Measurements from ENCODE around the gene KLK3. TPM values are rescaled to one million over a fixed set of nuclear protein-coding genes. Genes with fewer than 3 reads are reported as not detected.

Gene KLK3
- total and polyA plus RNA-seq, 11 donors, result not detected

- Histone ChIP-seq H3K27me3 (peaks cover 0 to 16% (median 6%) of the 10 kb centered on the region in 9 donors), H3K27ac (no peak overlapping the region), H3K9me3 (peaks cover 0 to 28% (median 4%) of the 10 kb centered on the region in 12 donors), H3K36me3 (no peaks in the 10 kb centered on the region), H3K4me1 (peaks cover 0 to 12% (median 9%) of the 10 kb centered on the region in 12 donors), H3K4me3 (no peak overlapping the region)
- TF ChIP-seq CTCF (IDR thresholded peaks at IDR 0.05) (no peak), POLR2A (IDR thresholded peaks at IDR 0.05) (no peak)
- WGBS, 4 donors, result 69 to 79% (median 72%) methylated on average over 10 of the region's 10 CpGs
- intact Hi-C loops (cut with DNase I), result no loop called here
- ATAC-seq, result no peak
- no peak for DNase-seq
Observed at GRCh38 chr19:50839712-50840655, 14.7 kb upstream of the KLK3 start.

GRCh38 chr19:50842130-50842529 is 12.6 kb upstream of the KLK3 start:
- peaks cover 0 to 6% (median 0%) of the 10 kb centered on the region in 9 donors for H3K27me3 ChIP-seq
- intact Hi-C loops (cut with DNase I), result no loop called here
- no peaks in the 10 kb centered on the region for H3K36me3 ChIP-seq
- ATAC-seq (no peak), DNase-seq (no peak)
- TF ChIP-seq CTCF (IDR thresholded peaks at IDR 0.05) (no peak), POLR2A (IDR thresholded peaks at IDR 0.05) (no peak)
- no peak overlapping the region for H3K4me3 ChIP-seq
- 87 to 92% (median 90%) methylated on average over 6 of the region's 6 CpGs for WGBS, 4 donors
- H3K4me1 ChIP-seq, result no peaks in the 10 kb centered on the region
- H3K27ac ChIP-seq, result no peak overlapping the region
- peaks cover 0 to 28% (median 4%) of the 10 kb centered on the region in 12 donors for H3K9me3 ChIP-seq

GRCh38 chr19:50843205-50843604 is 11.5 kb upstream of the KLK3 start:
- Histone ChIP-seq H3K27me3 (peaks cover 0 to 5% (median 0%) of the 10 kb centered on the region in 9 donors), H3K4me3 (no peak overlapping the region), H3K9me3 (peaks cover 0 to 28% (median 4%) of the 10 kb centered on the region in 12 donors), H3K4me1 (no peaks in the 10 kb centered on the region), H3K27ac (no peak overlapping the region), H3K36me3 (no peaks in the 10 kb centered on the region)
- TF ChIP-seq CTCF (IDR thresholded peaks at IDR 0.05), result no peak
- DNase-seq, result no peak
- ATAC-seq, result no peak
- intact Hi-C loops (cut with DNase I), result no loop called here
- WGBS, 4 donors, result 91 to 96% (median 95%) methylated on average over 2 of the region's 2 CpGs

GRCh38 chr19:50843701-50844221 is 11.0 kb upstream of the KLK3 start:
- intact Hi-C loops (cut with DNase I), result no loop called here
- Histone ChIP-seq H3K27ac (no peak overlapping the region), H3K4me1 (no peaks in the 10 kb centered on the region), H3K4me3 (no peak overlapping the region), H3K36me3 (no peaks in the 10 kb centered on the region), H3K27me3 (peaks cover 0 to 10% (median 0%) of the 10 kb centered on the region in 9 donors), H3K9me3 (peaks cover 0 to 28% (median 4%) of the 10 kb centered on the region in 12 donors)
- ATAC-seq, result no peak
- no peak for DNase-seq
- WGBS, 4 donors, result 69 to 78% (median 75%) methylated on average over 7 of the region's 7 CpGs
- TF ChIP-seq POLR2A (IDR thresholded peaks at IDR 0.05) (no peak), CTCF (IDR thresholded peaks at IDR 0.05) (no peak)

Data from heart left ventricle (tissue), 16 donors.